Measurements from ENCODE around the gene PARP15. TPM values are rescaled to one million over a fixed set of nuclear protein-coding genes. Genes with fewer than 3 reads are reported as not detected.

PARP15 gene
- total RNA-seq, 4 donors from 2014 or later, result 0.42 to 2.7 (median 1.1) TPM; not detected in 1

GRCh38 chr3:122678506-122678905 is 101.1 kb downstream of the PARP15 start:
- no peak for TF ChIP-seq CTCF (IDR thresholded peaks at IDR 0.05)
- TF ChIP-seq EP300 (IDR thresholded peaks at IDR 0.05), result no peak
- no peak for TF ChIP-seq POLR2A (IDR thresholded peaks at IDR 0.05)
- TF ChIP-seq POLR2AphosphoS5 (IDR thresholded peaks at IDR 0.05), result no peak

DNA sequence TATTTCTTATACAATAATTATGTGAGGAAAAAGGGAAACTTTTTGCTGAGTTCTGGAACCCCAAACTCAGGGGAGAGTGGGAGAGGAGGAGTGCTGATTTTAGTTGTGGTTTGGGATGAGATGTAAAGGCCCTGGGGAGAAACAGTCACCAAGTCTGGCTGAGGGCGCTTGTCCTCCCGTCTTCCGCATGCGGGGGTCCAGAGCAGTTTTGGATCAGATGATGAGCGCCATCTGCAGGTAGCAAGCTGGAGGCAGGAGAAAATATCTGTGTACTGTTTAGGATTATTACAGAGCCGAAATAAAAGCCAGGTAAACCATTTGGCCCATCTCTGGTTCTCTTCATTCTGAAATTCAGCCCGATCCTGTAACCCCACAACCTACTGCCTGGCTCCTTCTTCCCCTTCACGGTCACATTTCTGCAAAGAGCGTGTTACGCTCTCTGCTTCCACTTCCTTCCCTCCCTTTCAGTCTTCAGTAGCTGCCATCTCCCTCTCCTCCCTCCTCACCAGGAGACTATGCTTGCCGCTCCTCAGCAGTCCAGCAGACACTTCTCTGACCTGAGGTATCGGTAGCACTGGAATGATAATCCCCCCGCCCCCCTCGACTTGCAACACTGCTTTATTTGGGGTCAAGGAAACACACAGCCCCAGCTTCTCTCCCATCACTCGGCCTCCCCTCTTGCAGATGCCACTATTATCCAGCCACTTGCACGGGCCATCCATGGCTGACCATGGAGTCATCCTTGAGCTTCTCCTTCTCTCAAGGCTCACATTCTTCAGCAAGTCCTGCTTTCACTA is 101.8 kb downstream of the PARP15 start:
- no peak for TF ChIP-seq POLR2AphosphoS5 (IDR thresholded peaks at IDR 0.05)
- no peak for TF ChIP-seq EP300 (IDR thresholded peaks at IDR 0.05)
- TF ChIP-seq CTCF (IDR thresholded peaks at IDR 0.05), result peak; percentile 69 to 89 (median 86)
- Histone ChIP-seq H3K4me3 (peak overlapping the region; percentile 21 to 97), H3K4me1 (peaks cover 0 to 45% (median 12%) of the 10 kb centered on the region in 3 donors), H3K27ac (peak overlapping the region; percentile 89 to 95 (median 94)), H3K36me3 (no peaks in the 10 kb centered on the region), H3K27me3 (no peaks in the 10 kb centered on the region), H3K9me3 (no peaks in the 10 kb centered on the region)
- WGBS, 2 donors (ENCODE audit: low coverage in 1 of 2), result 1 to 13% methylated on average over 13 to 14 of the region's 16 CpGs
- peak; percentile 74 for ATAC-seq

More at GRCh38 chr3:122678506-122678905, 101.1 kb downstream of the PARP15 start:
- no peaks in the 10 kb centered on the region for H3K27me3 ChIP-seq
- no peak overlapping the region for H3K4me3 ChIP-seq
- H3K4me1 ChIP-seq, result peaks cover 0 to 45% (median 12%) of the 10 kb centered on the region in 3 donors
- WGBS, 2 donors (ENCODE audit: low coverage in 1 of 2), result 80 to 89% methylated on average over 3 to 4 of the region's 5 CpGs
- H3K36me3 ChIP-seq, result no peaks in the 10 kb centered on the region
- ATAC-seq, result no peak
- H3K27ac ChIP-seq, result peak overlapping the region in 3 of 4 donors; percentile 93 to 95 (median 95)
- no peaks in the 10 kb centered on the region for H3K9me3 ChIP-seq

DNA sequence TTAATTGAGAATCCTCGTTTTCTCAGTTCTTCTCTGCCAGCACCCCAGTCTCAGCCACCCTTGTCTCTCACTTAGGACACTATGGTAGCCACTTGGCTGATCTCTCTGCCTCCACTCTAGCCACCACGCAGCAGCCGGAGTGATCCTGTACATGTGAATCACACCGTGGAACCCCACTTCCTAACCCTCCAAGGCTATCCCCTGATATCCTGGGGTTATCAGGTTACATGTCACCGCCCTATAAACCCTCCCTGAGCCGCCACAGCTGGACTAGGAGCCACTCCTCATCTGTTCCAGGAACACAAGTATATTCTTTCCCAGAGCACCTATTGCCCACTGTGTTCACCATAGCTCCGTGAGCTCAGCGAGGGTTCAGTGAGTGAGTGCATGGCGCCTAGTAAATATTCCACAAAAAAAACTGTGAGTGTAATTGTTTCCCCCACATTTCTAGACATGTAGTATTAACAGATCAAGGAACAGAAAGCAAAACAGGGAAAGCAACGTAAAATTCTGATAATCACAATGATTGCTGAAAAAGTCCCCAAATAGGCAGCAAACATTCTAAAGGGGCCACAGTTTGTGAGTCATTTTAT is 102.5 kb downstream of the PARP15 start:
- Histone ChIP-seq H3K4me1 (peaks cover 0 to 45% (median 12%) of the 10 kb centered on the region in 3 donors), H3K4me3 (peak overlapping the region; percentile 92 to 97), H3K9me3 (no peaks in the 10 kb centered on the region), H3K27me3 (no peaks in the 10 kb centered on the region), H3K36me3 (no peaks in the 10 kb centered on the region), H3K27ac (peak overlapping the region; percentile 89 to 95 (median 94))
- 24 to 48% methylated on average over 4 to 10 of the region's 10 CpGs for WGBS, 2 donors (ENCODE audit: low coverage in 1 of 2)
- TF ChIP-seq CTCF (IDR thresholded peaks at IDR 0.05) (no peak), POLR2AphosphoS5 (IDR thresholded peaks at IDR 0.05) (no peak), POLR2A (IDR thresholded peaks at IDR 0.05) (no peak), EP300 (IDR thresholded peaks at IDR 0.05) (no peak)
- peak; percentile 46 for ATAC-seq

- 0 to 3% methylated on average over 6 to 20 of the region's 63 CpGs for WGBS, 2 donors (ENCODE audit: low coverage in 1 of 2)
- H3K4me3 ChIP-seq, result peak within 1 kb of the TSS; percentile 92 to 97
Measured at GRCh38 chr3:122680475-122681283, 103.2 kb downstream of the PARP15 start, which contains the start of gene PARP14. Gene PARP14 (plus strand): TSS chr3:122680839. CDS start chr3:122680884, 45 bp downstream.

More at GRCh38 chr3:122680475-122681283, 103.2 kb downstream of the PARP15 start, which contains the start of gene PARP14:
- Histone ChIP-seq H3K36me3 (no peaks in the 10 kb centered on the region), H3K27me3 (no peaks in the 10 kb centered on the region), H3K9me3 (no peaks in the 10 kb centered on the region), H3K4me1 (peaks cover 0 to 45% (median 12%) of the 10 kb centered on the region in 3 donors), H3K27ac (peak within 1 kb of the TSS; percentile 89 to 95 (median 94))
- peak in 3 of 4 experiments; percentile 15 to 41 (median 21) for TF ChIP-seq CTCF (IDR thresholded peaks at IDR 0.05)
- peak; percentile 47 to 67 for TF ChIP-seq POLR2A (IDR thresholded peaks at IDR 0.05)
- TF ChIP-seq POLR2AphosphoS5 (IDR thresholded peaks at IDR 0.05), result peak; percentile 72
- no peak for TF ChIP-seq EP300 (IDR thresholded peaks at IDR 0.05)
- peak; percentile 79 for ATAC-seq

Measured in gastroesophageal sphincter (tissue), 4 donors.